ENCODE results near the gene SLC35F6. TPM values are rescaled to one million over a fixed set of nuclear protein-coding genes. Genes with fewer than 3 reads are reported as not detected.
"Not testable (repeated sequence)": the region's sequence is repeated elsewhere in the genome, so short reads cannot be mapped to it uniquely, and the experiment has no call there.

Gene SLC35F6
- total RNA-seq, 1 donor from 2014 or later, result 48.4 TPM

GRCh38 chr2:26792720-26793119 lies 28.6 kb downstream of the SLC35F6 start:
- Mint-ChIP-seq H3K27me3 (ENCODE audit: low read depth) (no peaks in the 10 kb centered on the region), H3K36me3 (ENCODE audit: low read depth) (peaks cover 13% of the 10 kb centered on the region), H3K9me3 (ENCODE audit: low read depth) (peaks cover 5% of the 10 kb centered on the region), H3K4me1 (ENCODE audit: low read depth) (peaks cover 7% of the 10 kb centered on the region), H3K27ac (ENCODE audit: unreplicated experiment) (no peak overlapping the region), H3K4me3 (ENCODE audit: unreplicated experiment) (no peak overlapping the region)
- TF ChIP-seq, protein P1, sequence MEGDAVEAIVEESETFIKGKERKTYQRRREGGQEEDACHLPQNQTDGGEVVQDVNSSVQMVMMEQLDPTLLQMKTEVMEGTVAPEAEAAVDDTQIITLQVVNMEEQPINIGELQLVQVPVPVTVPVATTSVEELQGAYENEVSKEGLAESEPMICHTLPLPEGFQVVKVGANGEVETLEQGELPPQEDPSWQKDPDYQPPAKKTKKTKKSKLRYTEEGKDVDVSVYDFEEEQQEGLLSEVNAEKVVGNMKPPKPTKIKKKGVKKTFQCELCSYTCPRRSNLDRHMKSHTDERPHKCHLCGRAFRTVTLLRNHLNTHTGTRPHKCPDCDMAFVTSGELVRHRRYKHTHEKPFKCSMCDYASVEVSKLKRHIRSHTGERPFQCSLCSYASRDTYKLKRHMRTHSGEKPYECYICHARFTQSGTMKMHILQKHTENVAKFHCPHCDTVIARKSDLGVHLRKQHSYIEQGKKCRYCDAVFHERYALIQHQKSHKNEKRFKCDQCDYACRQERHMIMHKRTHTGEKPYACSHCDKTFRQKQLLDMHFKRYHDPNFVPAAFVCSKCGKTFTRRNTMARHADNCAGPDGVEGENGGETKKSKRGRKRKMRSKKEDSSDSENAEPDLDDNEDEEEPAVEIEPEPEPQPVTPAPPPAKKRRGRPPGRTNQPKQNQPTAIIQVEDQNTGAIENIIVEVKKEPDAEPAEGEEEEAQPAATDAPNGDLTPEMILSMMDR (IDR thresholded peaks at IDR 0.05), result no peak
- DNase-seq (ENCODE audit: low spot score), result no peak

DNA sequence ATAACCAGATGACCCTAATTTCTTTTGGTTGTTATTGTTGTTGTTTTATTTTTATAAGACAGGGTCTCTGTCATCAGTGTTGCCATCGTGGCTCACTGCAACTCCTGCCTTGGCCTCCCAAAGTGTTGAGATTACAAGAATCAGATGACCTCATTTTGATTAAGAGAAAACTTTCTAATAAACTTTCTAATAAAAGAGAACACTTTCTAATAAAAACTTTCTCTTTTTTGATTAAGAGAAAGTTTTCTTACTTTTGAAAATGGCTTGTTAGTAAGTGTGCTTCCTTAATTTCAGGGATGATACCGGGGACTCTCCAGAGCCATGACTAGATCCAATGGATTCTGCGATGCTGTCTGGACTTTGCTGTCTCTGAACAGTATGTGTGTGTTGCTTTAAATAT lies 29.4 kb downstream of the SLC35F6 start:
- peaks cover 13% of the 10 kb centered on the region for H3K36me3 Mint-ChIP-seq (ENCODE audit: low read depth)
- H3K4me3 Mint-ChIP-seq (ENCODE audit: unreplicated experiment), result no peak overlapping the region
- DNase-seq (ENCODE audit: low spot score), result no peak
- no peaks in the 10 kb centered on the region for H3K4me1 Mint-ChIP-seq (ENCODE audit: low read depth)
- H3K27me3 Mint-ChIP-seq (ENCODE audit: low read depth), result no peaks in the 10 kb centered on the region
- TF ChIP-seq, protein P1 (IDR thresholded peaks at IDR 0.05), result no peak
- H3K27ac Mint-ChIP-seq (ENCODE audit: unreplicated experiment), result no peak overlapping the region
- peaks cover 5% of the 10 kb centered on the region for H3K9me3 Mint-ChIP-seq (ENCODE audit: low read depth)

- H3K9me3 Mint-ChIP-seq (ENCODE audit: low read depth); H3K4me1 Mint-ChIP-seq (ENCODE audit: low read depth); H3K4me3 Mint-ChIP-seq (ENCODE audit: unreplicated experiment); DNase-seq (ENCODE audit: low spot score); H3K36me3 Mint-ChIP-seq (ENCODE audit: low read depth); H3K27ac Mint-ChIP-seq (ENCODE audit: unreplicated experiment); H3K27me3 Mint-ChIP-seq (ENCODE audit: low read depth): not testable (repeated sequence)
Observed at GRCh38 chr2:26795135-26795534, 31.1 kb downstream of the SLC35F6 start.

DNA sequence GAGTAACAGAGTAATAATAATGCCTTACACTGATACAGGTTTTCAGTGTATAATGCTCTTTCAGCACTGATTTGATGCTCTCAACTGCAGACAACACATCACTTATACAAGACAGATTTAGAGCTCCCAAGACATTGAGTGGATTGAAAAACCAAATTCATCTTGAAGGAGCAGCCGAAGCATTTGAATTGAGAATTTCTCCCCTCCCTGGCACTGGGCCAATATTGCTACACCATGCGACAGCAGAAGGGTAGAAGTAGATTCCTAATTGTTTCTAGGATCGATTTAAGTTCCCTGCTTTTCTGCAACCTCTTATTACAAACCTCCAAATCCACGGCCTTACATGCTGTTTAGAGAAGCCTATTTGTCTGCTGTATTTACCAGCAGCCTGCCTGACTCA lies 37.2 kb downstream of the SLC35F6 start:
- DNase-seq (ENCODE audit: low spot score), result no peak
- no peaks in the 10 kb centered on the region for H3K27me3 Mint-ChIP-seq (ENCODE audit: low read depth)
- H3K9me3 Mint-ChIP-seq (ENCODE audit: low read depth), result no peaks in the 10 kb centered on the region
- peaks cover 3% of the 10 kb centered on the region for H3K4me1 Mint-ChIP-seq (ENCODE audit: low read depth)
- H3K4me3 Mint-ChIP-seq (ENCODE audit: unreplicated experiment), result no peak overlapping the region
- peaks cover 2% of the 10 kb centered on the region for H3K36me3 Mint-ChIP-seq (ENCODE audit: low read depth)
- H3K27ac Mint-ChIP-seq (ENCODE audit: unreplicated experiment), result no peak overlapping the region
- TF ChIP-seq, protein P1 (IDR thresholded peaks at IDR 0.05), result no peak

DNA sequence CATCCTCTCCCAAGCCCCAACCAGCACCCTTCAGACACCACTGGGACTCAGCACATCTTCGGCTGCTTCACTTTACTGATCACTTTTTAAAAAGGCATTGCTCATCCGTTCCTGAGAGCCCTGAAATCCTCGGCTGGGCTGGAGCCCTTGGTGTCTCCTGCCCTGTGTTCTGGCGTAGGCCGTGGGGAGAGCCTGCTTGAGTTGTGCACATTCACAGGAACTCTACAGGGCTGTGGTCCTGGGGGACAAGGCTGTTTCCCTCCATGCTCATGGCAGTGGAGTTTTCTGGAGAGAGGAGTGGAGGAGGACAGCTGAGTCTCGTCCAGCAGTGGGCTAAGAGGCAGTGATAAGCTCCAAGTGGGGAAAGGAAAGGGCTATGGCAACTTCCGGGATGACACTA lies 37.7 kb downstream of the SLC35F6 start:
- H3K36me3 Mint-ChIP-seq (ENCODE audit: low read depth), result peaks cover 2% of the 10 kb centered on the region
- peaks cover 3% of the 10 kb centered on the region for H3K4me1 Mint-ChIP-seq (ENCODE audit: low read depth)
- no peak overlapping the region for H3K27ac Mint-ChIP-seq (ENCODE audit: unreplicated experiment)
- H3K9me3 Mint-ChIP-seq (ENCODE audit: low read depth), result no peaks in the 10 kb centered on the region
- TF ChIP-seq, protein P1 (IDR thresholded peaks at IDR 0.05), result no peak
- no peaks in the 10 kb centered on the region for H3K27me3 Mint-ChIP-seq (ENCODE audit: low read depth)
- no peak overlapping the region for H3K4me3 Mint-ChIP-seq (ENCODE audit: unreplicated experiment)
- DNase-seq (ENCODE audit: low spot score), result no peak

- H3K27me3 Mint-ChIP-seq (ENCODE audit: low read depth), result peaks cover 2% of the 10 kb centered on the region
- H3K36me3 Mint-ChIP-seq (ENCODE audit: low read depth), result peaks cover 2% of the 10 kb centered on the region
- DNase-seq (ENCODE audit: low spot score), result no peak
- no peaks in the 10 kb centered on the region for H3K9me3 Mint-ChIP-seq (ENCODE audit: low read depth)
- peaks cover 6% of the 10 kb centered on the region for H3K4me1 Mint-ChIP-seq (ENCODE audit: low read depth)
- H3K27ac Mint-ChIP-seq (ENCODE audit: unreplicated experiment), result no peak overlapping the region
- TF ChIP-seq, protein P1 (IDR thresholded peaks at IDR 0.05), result no peak
- no peak overlapping the region for H3K4me3 Mint-ChIP-seq (ENCODE audit: unreplicated experiment)
Observed at GRCh38 chr2:26805241-26805676, 41.2 kb downstream of the SLC35F6 start.
